Measurements from ENCODE around the gene ABR. TPM values are rescaled to one million over a fixed set of nuclear protein-coding genes. Genes with fewer than 3 reads are reported as not detected.

Gene ABR
- total RNA-seq, 4 donors from 2014 or later: 35.4 to 192 (median 138) TPM

DNA sequence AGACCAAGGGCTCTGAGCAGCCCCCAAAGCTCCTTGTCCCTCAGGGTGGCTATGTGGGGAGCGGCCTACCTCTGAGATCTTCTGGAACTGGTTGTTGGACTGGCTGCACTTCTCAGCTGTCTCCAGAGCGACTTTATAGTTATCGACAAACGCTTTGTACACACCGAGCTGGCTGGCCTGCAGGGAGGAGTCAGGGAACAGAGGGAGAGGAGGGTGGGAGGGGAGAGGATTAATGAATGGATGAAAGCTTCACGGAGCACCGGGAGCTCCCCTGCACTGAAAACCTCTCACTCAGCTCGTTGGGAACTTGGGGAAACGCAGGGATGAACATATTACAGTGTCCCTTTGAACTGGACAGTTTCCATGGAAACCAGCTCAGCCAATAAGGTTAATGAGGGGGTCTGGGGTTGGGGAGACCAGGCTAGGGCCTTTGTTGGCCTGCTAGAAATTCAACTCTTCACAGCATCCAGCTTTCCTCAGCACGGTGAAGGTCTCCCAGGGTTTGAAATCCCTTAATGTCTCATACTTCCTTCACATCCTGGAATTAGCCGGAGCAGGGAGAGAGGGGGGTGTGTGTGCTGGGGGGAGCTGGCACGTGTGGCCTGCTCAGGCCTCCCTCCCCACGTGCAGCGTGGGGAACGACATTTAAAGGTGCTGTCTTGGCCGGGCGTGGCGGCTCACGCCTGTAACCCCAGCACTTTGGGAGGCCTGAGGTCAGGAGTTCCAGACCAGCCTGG, 96.2 kb downstream of the ABR start:
- intact Hi-C loops (cut with DNase I; ENCODE audit: low total_unique reads): no loop called here
- TF ChIP-seq CTCF (IDR thresholded peaks at IDR 0.05) (no peak), POLR2A (IDR thresholded peaks at IDR 0.05) (no peak)
- Histone ChIP-seq H3K36me3 (no peaks in the 10 kb centered on the region), H3K4me1 (peaks cover 0 to 4% of the 10 kb centered on the region in 2 donors), H3K9me3 (no peaks in the 10 kb centered on the region), H3K27ac (no peak overlapping the region), H3K27me3 (no peaks in the 10 kb centered on the region), H3K4me3 (no peak overlapping the region)
- DNase-seq: no peak

- no peak overlapping the region for H3K4me3 ChIP-seq
- H3K36me3 ChIP-seq: no peaks in the 10 kb centered on the region
- TF ChIP-seq POLR2A (IDR thresholded peaks at IDR 0.05) (no peak), CTCF (IDR thresholded peaks at IDR 0.05) (no peak)
- H3K4me1 ChIP-seq: peaks cover 0 to 4% of the 10 kb centered on the region in 2 donors
- H3K27me3 ChIP-seq: no peaks in the 10 kb centered on the region
- no peaks in the 10 kb centered on the region for H3K9me3 ChIP-seq
- no peak for DNase-seq
- intact Hi-C loops (cut with DNase I; ENCODE audit: low total_unique reads): no loop called here
- peak overlapping the region in 1 of 2 donors; percentile 45 for H3K27ac ChIP-seq
Measured at GRCh38 chr17:1082579-1082978, 97.2 kb downstream of the ABR start.

GRCh38 chr17:1078831-1079561, 100.8 kb downstream of the ABR start:
- intact Hi-C loops (cut with DNase I; ENCODE audit: low total_unique reads): no loop called here
- Histone ChIP-seq H3K27me3 (no peaks in the 10 kb centered on the region), H3K4me3 (no peak overlapping the region), H3K4me1 (no peaks in the 10 kb centered on the region), H3K9me3 (no peaks in the 10 kb centered on the region), H3K36me3 (no peaks in the 10 kb centered on the region), H3K27ac (no peak overlapping the region)
- TF ChIP-seq CTCF (IDR thresholded peaks at IDR 0.05): no peak
- TF ChIP-seq POLR2A (IDR thresholded peaks at IDR 0.05): no peak
- no peak for DNase-seq

GRCh38 chr17:1077986-1078711, 101.6 kb downstream of the ABR start:
- H3K36me3 ChIP-seq: no peaks in the 10 kb centered on the region
- no peak for DNase-seq
- H3K27me3 ChIP-seq: no peaks in the 10 kb centered on the region
- intact Hi-C loops (cut with DNase I; ENCODE audit: low total_unique reads): no loop called here
- H3K4me1 ChIP-seq: no peaks in the 10 kb centered on the region
- no peak overlapping the region for H3K4me3 ChIP-seq
- H3K9me3 ChIP-seq: no peaks in the 10 kb centered on the region
- no peak for TF ChIP-seq CTCF (IDR thresholded peaks at IDR 0.05)
- TF ChIP-seq POLR2A (IDR thresholded peaks at IDR 0.05): no peak
- no peak overlapping the region for H3K27ac ChIP-seq

GRCh38 chr17:1077581-1077985, 102.2 kb downstream of the ABR start:
- H3K27ac ChIP-seq: no peak overlapping the region
- no peaks in the 10 kb centered on the region for H3K9me3 ChIP-seq
- H3K36me3 ChIP-seq: no peaks in the 10 kb centered on the region
- no peaks in the 10 kb centered on the region for H3K4me1 ChIP-seq
- intact Hi-C loops (cut with DNase I; ENCODE audit: low total_unique reads): no loop called here
- no peak overlapping the region for H3K4me3 ChIP-seq
- TF ChIP-seq CTCF (IDR thresholded peaks at IDR 0.05): no peak
- TF ChIP-seq POLR2A (IDR thresholded peaks at IDR 0.05): no peak
- H3K27me3 ChIP-seq: no peaks in the 10 kb centered on the region
- DNase-seq: no peak
